ENCODE results near the gene FCGBP.
"Not testable (repeated sequence)": the region's sequence is repeated elsewhere in the genome, so short reads cannot be mapped to it uniquely, and the experiment has no call there.

FCGBP gene

DNA sequence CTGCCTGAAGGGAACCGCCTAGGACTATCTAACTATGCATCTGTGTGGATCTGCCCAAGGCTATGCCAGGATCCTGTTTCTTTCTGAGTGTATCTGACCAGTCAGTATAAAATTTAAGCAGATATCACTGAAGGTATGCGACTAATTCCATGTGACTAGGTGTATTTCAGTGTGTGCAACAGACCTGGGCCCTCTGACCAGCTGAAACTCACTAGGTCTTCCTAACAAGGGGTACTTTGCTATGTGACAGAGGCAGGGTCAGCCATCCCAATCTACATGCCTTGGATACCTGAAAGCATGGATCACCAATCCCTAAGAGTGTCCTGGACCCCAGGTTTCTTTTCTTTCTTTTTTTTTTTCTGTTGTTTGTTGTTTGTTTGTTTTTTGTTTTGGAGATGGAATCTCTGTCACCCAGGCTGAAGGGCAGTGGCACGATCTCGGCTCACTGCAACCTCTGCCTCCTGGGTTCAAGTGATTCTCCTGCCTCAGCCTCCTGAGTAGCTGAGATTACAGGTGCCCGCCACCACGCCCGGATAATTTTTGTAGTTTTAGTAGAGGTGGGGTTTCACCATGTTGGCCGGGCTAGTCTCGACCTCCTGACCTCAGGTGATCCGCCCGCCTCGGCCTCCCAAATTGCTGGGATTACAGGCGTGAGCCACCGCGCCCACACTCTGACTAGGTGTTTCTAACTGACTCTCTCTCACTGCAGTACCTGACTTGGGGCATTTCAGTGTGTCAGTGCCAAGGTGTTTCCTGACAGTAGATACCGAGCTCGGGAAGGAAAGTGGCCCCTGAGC is 43.5 kb downstream of the FCGBP start:
- no peak for DNase-seq (ENCODE audit: low read depth)

DNA sequence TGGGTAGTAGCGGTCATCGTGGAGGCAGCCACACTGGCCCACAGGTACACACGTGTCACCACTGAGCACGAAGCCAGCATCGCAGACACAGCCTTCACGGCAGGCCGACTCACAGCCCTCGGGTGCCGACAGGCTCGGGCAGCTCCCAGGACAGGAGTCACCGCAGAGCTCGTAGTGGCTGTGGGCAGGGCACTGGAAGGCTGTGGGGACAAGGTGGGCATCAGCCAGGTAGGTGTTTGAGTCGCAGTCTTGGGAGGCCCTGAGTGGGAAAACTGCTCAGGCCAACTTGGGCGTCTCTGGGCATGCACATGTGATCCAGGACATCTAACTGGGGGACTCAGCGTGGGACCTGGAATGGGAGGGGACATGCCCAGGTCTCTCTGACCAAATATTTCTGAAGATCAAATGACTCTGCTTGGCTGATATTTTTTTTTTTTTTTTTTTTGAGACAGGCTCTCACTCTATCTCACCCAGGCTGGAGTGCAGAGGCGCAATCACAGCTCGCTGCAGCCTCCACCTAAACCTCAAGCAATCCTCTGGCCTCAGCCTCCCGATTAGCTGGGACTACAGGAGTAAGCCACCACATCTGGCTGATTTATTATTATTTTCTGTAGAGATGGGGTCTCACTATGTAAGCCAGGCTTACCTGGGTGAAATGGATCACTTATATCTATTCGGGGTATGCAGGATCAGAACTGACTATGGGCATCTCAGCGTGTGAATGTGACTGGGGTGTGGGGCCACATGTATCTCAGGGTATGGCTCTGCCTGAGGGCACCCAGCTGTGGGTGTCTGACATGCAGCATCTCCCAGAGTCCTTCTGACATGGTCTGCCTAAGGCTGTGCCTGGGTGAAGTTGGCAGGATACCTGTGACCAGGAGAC is 44.3 kb downstream of the FCGBP start:
- DNase-seq (ENCODE audit: low read depth) = not testable (repeated sequence)

GRCh38 chr19:39887456-39887951 is 46.9 kb downstream of the FCGBP start:
- not testable (repeated sequence) for DNase-seq (ENCODE audit: low read depth)

- DNase-seq (ENCODE audit: low read depth) = not testable (repeated sequence)
Measured at GRCh38 chr19:39885821-39886554, 48.4 kb downstream of the FCGBP start.

GRCh38 chr19:39884721-39885120 is 49.7 kb downstream of the FCGBP start:
- not testable (repeated sequence) for DNase-seq (ENCODE audit: low read depth)
